Nephron (organoid): ENCODE data around the gene GARIN5A.

Experiments used
- H3K27ac Mint-ChIP-seq, 3 experiments: 2 replicates each; pipeline ENCODE4 v1.8.0; 2020; ENCODE audit warnings: mixed read lengths in 3 of 3, mild to moderate bottlenecking in 2 of 3, moderate library complexity in 1 of 3
- H3K27me3 Mint-ChIP-seq: 2 replicates; pipeline ENCODE4 v1.8.0; 2021; ENCODE audit warnings: low read depth, mild to moderate bottlenecking, moderate library complexity, mixed read lengths
- H3K36me3 Mint-ChIP-seq: 2 replicates; pipeline ENCODE4 v1.8.0; 2020; ENCODE audit warnings: low read depth, mixed read lengths
- H3K4me1 Mint-ChIP-seq: 2 replicates; pipeline ENCODE4 v1.8.0; 2020; ENCODE audit warnings: mixed read lengths
- H3K4me3 Mint-ChIP-seq, 3 experiments: 2 replicates each; pipeline ENCODE4 v1.8.0; 2020; ENCODE audit warnings: mild to moderate bottlenecking in 3 of 3, mixed read lengths in 3 of 3, moderate library complexity in 2 of 3
- H3K9me3 Mint-ChIP-seq: 2 replicates; pipeline ENCODE4 v1.8.0; 2020; ENCODE audit warnings: mixed read lengths
- CTCF ChIP-seq, 3 experiments: fragments of 200-600 bp; sonication (generic); IDR thresholded peaks; one replicate each; pipeline ENCODE4 v1.5.0; 2021; ENCODE audit warnings: antibody characterized with exemption in 3 of 3; ENCODE audit not compliant: unreplicated experiment in 3 of 3

GARIN5A gene

GRCh38 chr19:50513746-50514345, 37.2 kb upstream of the GARIN5A start, which contains the start of gene ASPDH:
ASPDH (minus strand) TSS chr19:50513913; CDS start chr19:50513823, 90 bp downstream.
- peak within 1 kb of the TSS; percentile 64 to 80 (median 78) for H3K27ac Mint-ChIP-seq
- peaks cover 5% of the 10 kb centered on the region for H3K36me3 Mint-ChIP-seq
- peaks cover 24% of the 10 kb centered on the region for H3K4me1 Mint-ChIP-seq
- no peaks in the 10 kb centered on the region for H3K9me3 Mint-ChIP-seq
- TF ChIP-seq CTCF (IDR thresholded peaks at IDR 0.05; ENCODE audit: unreplicated experiment in 3 of 3) = no peak
- no peaks in the 10 kb centered on the region for H3K27me3 Mint-ChIP-seq
- peak within 1 kb of the TSS; percentile 63 to 74 (median 74) for H3K4me3 Mint-ChIP-seq

DNA sequence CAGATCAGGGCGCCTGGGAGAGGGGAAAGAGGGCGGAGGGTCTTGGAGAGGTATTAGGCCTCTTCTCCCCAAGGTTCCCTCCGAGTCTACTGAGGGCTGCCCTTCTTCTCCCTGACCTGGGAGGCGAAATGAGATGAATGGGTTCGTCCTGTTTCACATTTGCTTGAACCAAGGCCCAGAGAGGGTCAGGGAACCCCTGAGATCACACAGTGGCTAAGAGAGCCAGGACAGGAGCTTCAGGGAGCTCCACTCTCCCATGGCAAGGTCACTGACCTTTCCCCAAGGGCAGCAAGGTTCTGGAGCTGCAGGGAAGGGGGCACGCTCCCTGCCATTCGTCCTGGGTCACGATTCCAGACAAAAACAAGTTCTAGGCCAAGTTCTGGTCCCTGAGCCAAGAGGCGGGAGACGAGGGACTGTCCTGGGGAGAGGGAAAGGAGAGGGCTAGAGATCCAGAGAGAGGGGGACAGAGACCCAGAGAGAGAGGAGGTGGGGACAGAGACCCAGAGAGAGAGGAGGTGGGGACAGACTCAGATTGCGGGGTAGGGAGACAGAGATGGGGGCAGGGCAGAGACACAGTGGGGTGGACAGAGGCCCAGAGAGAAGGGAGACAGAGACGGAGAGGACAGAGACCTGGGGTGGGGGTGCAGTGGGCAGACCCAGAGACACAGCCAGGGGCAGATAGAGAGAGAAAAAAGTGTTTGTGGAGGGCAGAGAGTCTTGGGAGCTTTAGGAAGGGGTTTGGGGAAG, 36.5 kb upstream of the GARIN5A start:
- Mint-ChIP-seq H3K27me3 (no peaks in the 10 kb centered on the region), H3K4me3 (peak overlapping the region; percentile 63 to 74 (median 74)), H3K4me1 (peaks cover 30% of the 10 kb centered on the region), H3K36me3 (no peaks in the 10 kb centered on the region), H3K27ac (peak overlapping the region in 2 of 3 experiments; percentile 78 to 80), H3K9me3 (no peaks in the 10 kb centered on the region)
- no peak for TF ChIP-seq CTCF (IDR thresholded peaks at IDR 0.05; ENCODE audit: unreplicated experiment in 3 of 3)

- H3K27ac Mint-ChIP-seq = peak overlapping the region; percentile 79 to 85 (median 83)
- H3K27me3 Mint-ChIP-seq = no peaks in the 10 kb centered on the region
- H3K36me3 Mint-ChIP-seq = no peaks in the 10 kb centered on the region
- H3K9me3 Mint-ChIP-seq = no peaks in the 10 kb centered on the region
- H3K4me3 Mint-ChIP-seq = peak overlapping the region in 1 of 3 experiments; percentile 93
- H3K4me1 Mint-ChIP-seq = peaks cover 35% of the 10 kb centered on the region
- TF ChIP-seq CTCF (IDR thresholded peaks at IDR 0.05; ENCODE audit: unreplicated experiment in 3 of 3) = no peak
These were observed 35.7 kb upstream of the GARIN5A start for GRCh38 chr19:50512112-50512998.

DNA sequence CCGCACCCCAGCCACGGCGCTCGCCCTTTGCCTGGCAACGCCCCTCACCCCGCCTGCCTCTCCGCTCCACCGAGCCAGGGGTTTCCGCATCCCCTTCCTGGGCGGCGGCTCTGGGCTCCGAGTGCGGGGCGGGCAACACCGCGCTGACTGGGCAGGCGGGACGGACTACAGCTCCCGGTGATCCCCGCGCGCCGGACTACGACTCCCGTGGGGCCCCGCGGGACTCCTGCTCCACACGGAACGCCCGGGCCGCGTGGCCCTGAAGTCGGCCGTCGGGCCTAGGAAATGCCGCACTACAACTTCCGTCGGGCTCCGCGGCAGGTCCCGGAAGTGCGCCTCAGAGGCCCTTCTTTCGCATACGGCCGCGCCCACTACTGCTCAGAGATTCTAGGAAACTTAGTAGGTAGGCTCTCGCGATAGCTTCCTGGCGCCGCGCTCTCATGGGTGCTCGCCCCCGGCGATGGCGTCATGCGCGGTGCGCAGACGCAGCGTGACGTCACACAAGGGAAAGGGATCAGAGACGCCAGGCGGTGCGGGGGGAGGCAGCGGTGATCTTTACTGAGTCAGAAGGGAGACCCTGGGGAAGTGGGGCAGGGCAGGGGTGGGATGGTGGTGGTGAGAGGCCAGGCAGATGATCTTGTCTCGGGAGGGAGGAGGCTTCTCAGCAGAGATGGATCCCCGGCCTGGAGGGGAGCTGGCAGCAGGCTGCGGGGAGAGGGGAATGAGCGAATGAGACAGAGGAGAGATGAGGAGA, 34.6 kb upstream of the GARIN5A start, which contains the start of gene JOSD2:
JOSD2 (minus strand) TSS at position 123 of the 754 bp plus-strand sequence. CDS start 760 bp downstream, outside the sequence.
- Mint-ChIP-seq H3K27me3 (no peaks in the 10 kb centered on the region), H3K9me3 (no peaks in the 10 kb centered on the region), H3K27ac (peak within 1 kb of the TSS; percentile 79 to 85 (median 83)), H3K4me1 (peaks cover 35% of the 10 kb centered on the region), H3K4me3 (peak within 1 kb of the TSS; percentile 89 to 93 (median 91)), H3K36me3 (no peaks in the 10 kb centered on the region)
- TF ChIP-seq CTCF (IDR thresholded peaks at IDR 0.05; ENCODE audit: unreplicated experiment in 3 of 3) = no peak

DNA sequence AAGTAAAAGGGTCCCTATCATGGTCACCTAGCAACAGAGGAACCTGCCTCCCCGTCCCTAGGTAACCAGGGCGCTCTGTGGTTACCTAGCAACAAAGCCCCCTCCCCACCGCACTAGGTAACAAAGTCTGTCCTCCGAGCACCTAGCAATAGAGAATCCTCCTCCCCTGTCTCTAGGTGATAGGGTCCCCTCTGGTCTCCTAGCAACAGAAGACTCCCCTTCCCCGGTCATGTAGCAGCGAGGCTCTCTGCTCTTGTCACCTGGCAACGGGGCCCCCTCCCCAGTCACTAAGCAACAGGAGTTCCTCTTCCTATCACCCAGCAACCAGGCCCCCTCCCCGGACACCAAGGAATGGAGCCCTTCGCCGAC, 34.0 kb upstream of the GARIN5A start:
- H3K36me3 Mint-ChIP-seq = no peaks in the 10 kb centered on the region
- no peak for TF ChIP-seq CTCF (IDR thresholded peaks at IDR 0.05; ENCODE audit: unreplicated experiment in 3 of 3)
- H3K27ac Mint-ChIP-seq = peak overlapping the region; percentile 71 to 85 (median 83)
- peaks cover 35% of the 10 kb centered on the region for H3K4me1 Mint-ChIP-seq
- H3K27me3 Mint-ChIP-seq = no peaks in the 10 kb centered on the region
- no peaks in the 10 kb centered on the region for H3K9me3 Mint-ChIP-seq
- peak overlapping the region; percentile 89 to 93 (median 91) for H3K4me3 Mint-ChIP-seq
